HepG2 (cell line): ENCODE data around the gene IL17C. TPM values are rescaled to one million over a fixed set of nuclear protein-coding genes. Genes with fewer than 3 reads are reported as not detected.

Experiments used
- ATAC-seq: fragments of 200-7000 bp; cut with Tn5 transposase; 3 replicates; pipeline ENCODE4 v1.9.1; 2020; ENCODE audit warnings: mild to moderate bottlenecking, moderate library complexity
- BruUV-seq: library from RNA; stranded (reverse); fragments of 400-500 nt; replicated peaks from 2 replicates; lab custom pipeline; 2021; lab: Mats Ljungman, UMichigan
- CTCF ChIA-PET: fragments of 300-600 bp; formaldehyde crosslinking; extraction: SDS; loops from one replicate; lab custom pipeline; 2021; ENCODE audit warnings: low total read pairs, inconsistent platforms, low intra/inter-chr PET ratio; lab: Yijun Ruan, JAX
- POLR2A ChIA-PET: fragments of 350-600 bp; sonication (Branson Sonifier 250); formaldehyde crosslinking; loops from one replicate; lab custom pipeline; 2020; ENCODE audit warnings: antibody characterized with exemption, inconsistent platforms; lab: Yijun Ruan, JAX
- DNase-seq: peaks from one replicate; pipeline ENCODE4 v3.0.0-alpha.2; 2015; ENCODE audit warnings: low spot score
- FAIRE-seq: peaks from 3 replicates; lab custom pipeline; 2011; peaks lifted over from hg19 to GRCh38; lab: Jason Lieb, UNC
- H2AFZ ChIP-seq: one replicate; pipeline ENCODE4 v1.6.1; 2011; ENCODE audit warnings: low read length, inconsistent platforms
- H3K27ac ChIP-seq: fragments of 300-600 bp; 3 replicates; pipeline ENCODE4 v1.8.0; 2011; ENCODE audit warnings: mixed run types, mild to moderate bottlenecking, mixed read lengths, low read length, inconsistent platforms; ENCODE audit not compliant: insufficient read depth; ENCODE audit errors: extremely low read length
- H3K27me3 ChIP-seq, 2 experiments: fragments of 200-600 bp in 1 of 2; 2 replicates in 1 of 2; 3 replicates in 1 of 2; pipeline versions ENCODE4 v1.6.0 to v1.8.0; 2011; ENCODE audit warnings: low read length in 2 of 2, mild to moderate bottlenecking in 2 of 2, moderate library complexity in 2 of 2, inconsistent platforms in 1 of 2; ENCODE audit not compliant: insufficient read depth in 2 of 2, control insufficient read depth in 1 of 2
- H3K36me3 ChIP-seq, 2 experiments: fragments of 200-600 bp in 1 of 2; replicated peaks in 1 of 2; 2 replicates in 1 of 2; 3 replicates in 1 of 2; pipeline versions ENCODE4 v1.5.1 to v1.8.0; 2011; ENCODE audit warnings: low read length in 2 of 2, inconsistent platforms in 1 of 2; ENCODE audit not compliant: insufficient read depth in 2 of 2, control insufficient read depth in 1 of 2
- H3K4me1 ChIP-seq: 2 replicates; pipeline ENCODE4 v1.5.1; 2012; ENCODE audit warnings: low read length, inconsistent platforms; ENCODE audit not compliant: insufficient read depth
- H3K4me2 ChIP-seq: 2 replicates; pipeline ENCODE4 v1.6.0; 2011; ENCODE audit warnings: low read depth, low read length, inconsistent platforms
- H3K4me3 ChIP-seq, 3 experiments: fragments of 200-600 bp in 1 of 3; sonication (generic), shearing (Covaris generic) in 1 of 3; replicated peaks in 1 of 3; 2 replicates each; pipeline ENCODE4 v1.5.1; 2011 to 2016; ENCODE audit warnings: low read length in 3 of 3, inconsistent platforms in 2 of 3, low read depth in 2 of 3, mild to moderate bottlenecking in 2 of 3, control low read depth in 1 of 3, mixed read lengths in 1 of 3; ENCODE audit not compliant: insufficient read depth in 1 of 3
- H3K79me2 ChIP-seq: one replicate; pipeline ENCODE4 v1.6.1; 2011; ENCODE audit warnings: low read length, inconsistent platforms; ENCODE audit not compliant: insufficient read depth
- H3K9ac ChIP-seq: 2 replicates; pipeline ENCODE4 v1.6.0; 2011; ENCODE audit warnings: mild to moderate bottlenecking, low read depth, low read length, inconsistent platforms; ENCODE audit not compliant: insufficient read depth
- H3K9me3 ChIP-seq: 2 replicates; pipeline ENCODE4 v1.5.1; 2012; ENCODE audit warnings: mild to moderate bottlenecking, low read length
- H4K20me1 ChIP-seq: 2 replicates; pipeline ENCODE4 v1.6.0; 2011; ENCODE audit warnings: inconsistent platforms, mild to moderate bottlenecking, low read length, moderate library complexity; ENCODE audit not compliant: insufficient read depth
- AGO1 ChIP-seq: fragments of 200-400 bp; formaldehyde crosslinking; IDR thresholded peaks from 2 replicates; pipeline ENCODE4 v1.6.1; 2017; ENCODE audit warnings: mild to moderate bottlenecking, low read depth, low read length, moderate library complexity; ENCODE audit not compliant: poor library complexity, severe bottlenecking
- ATF7-NPFF ChIP-seq: sonication (generic); formaldehyde crosslinking; IDR thresholded peaks from 2 replicates; pipeline ENCODE4 v1.8.1; 2023; ENCODE audit warnings: mild to moderate bottlenecking, low read depth, missing genetic modification reagents, moderate library complexity
- CERS6 ChIP-seq: sonication (generic); formaldehyde crosslinking; IDR thresholded peaks from 2 replicates; pipeline ENCODE4 v1.5.0; 2020; ENCODE audit warnings: missing genetic modification reagents
- ETS1 ChIP-seq: sonication (generic); formaldehyde crosslinking; IDR thresholded peaks from 2 replicates; pipeline ENCODE4 v1.4.0; 2020; ENCODE audit warnings: missing genetic modification reagents
- ETV5 ChIP-seq: IDR thresholded peaks from 2 replicates; pipeline ENCODE4 v1.6.1; 2018; ENCODE audit warnings: missing biosample characterization, missing genetic modification reagents, inconsistent platforms, borderline replicate concordance
- FOXK1 ChIP-seq: sonication (generic); formaldehyde crosslinking; IDR thresholded peaks from 2 replicates; pipeline ENCODE4 v1.4.0; 2020; ENCODE audit warnings: low read depth, missing genetic modification reagents, borderline replicate concordance
- KDM5A ChIP-seq: fragments of 200-600 bp; sonication (generic); IDR thresholded peaks from 2 replicates; pipeline ENCODE4 v1.7.0; 2018; ENCODE audit warnings: antibody characterized with exemption, mild to moderate bottlenecking, low read length, borderline replicate concordance
- KDM5B ChIP-seq: sonication (generic); formaldehyde crosslinking; IDR thresholded peaks from 2 replicates; pipeline ENCODE4 v1.4.0; 2020; ENCODE audit warnings: missing genetic modification reagents, mild to moderate bottlenecking, borderline replicate concordance
- MTF2 ChIP-seq: sonication (generic); formaldehyde crosslinking; IDR thresholded peaks from 2 replicates; pipeline ENCODE4 v1.5.0; 2020; ENCODE audit warnings: missing genetic modification reagents, borderline replicate concordance
- NFKBIZ ChIP-seq: IDR thresholded peaks from 2 replicates; pipeline ENCODE4 v1.6.1; 2018; ENCODE audit warnings: missing genetic modification reagents, missing compliant biosample characterization
- NKX3-1 ChIP-seq: sonication (generic); formaldehyde crosslinking; IDR thresholded peaks from 2 replicates; pipeline ENCODE4 v1.5.0; 2020; ENCODE audit warnings: missing genetic modification reagents
- SMC3 ChIP-seq: IDR thresholded peaks from 2 replicates; pipeline ENCODE4 v1.6.1; 2011; ENCODE audit warnings: low read length, improper control_type of control experiment
- ZNF556 ChIP-seq: sonication (generic); formaldehyde crosslinking; IDR thresholded peaks from 2 replicates; pipeline ENCODE4 v1.4.0; 2020; ENCODE audit warnings: mild to moderate bottlenecking, missing genetic modification reagents, borderline replicate concordance
- ZNF563 ChIP-seq: sonication (generic); formaldehyde crosslinking; IDR thresholded peaks from 2 replicates; pipeline ENCODE4 v1.8.0; 2022; ENCODE audit warnings: mild to moderate bottlenecking, moderate library complexity, missing genetic modification reagents
- ZNF784 ChIP-seq: sonication (generic); formaldehyde crosslinking; IDR thresholded peaks from 2 replicates; pipeline ENCODE4 v1.5.1; 2020; ENCODE audit warnings: missing genetic modification reagents, mild to moderate bottlenecking, borderline replicate concordance
- ZNF800 ChIP-seq: sonication (generic); formaldehyde crosslinking; IDR thresholded peaks from 2 replicates; pipeline ENCODE4 v1.4.0; 2020; ENCODE audit warnings: missing genetic modification reagents
- WGBS: methylation state at CpG from one replicate; pipeline ENCODE4 v1.1.6; 2017; ENCODE audit warnings: low lambda C conversion rate; 5-methylcytosine and 5-hydroxymethylcytosine counted together
- in situ Hi-C: cut with HindIII; loops from 2 replicates; pipeline ENCODE4 v1.10.0; 2017; ENCODE audit warnings: low pct_unique_long_range_greater_than_20kb; ENCODE audit not compliant: extremely low pct_ligation_motif_present
- intact Hi-C: fragments of 100-400 bp; cut with micrococcal nuclease; formaldehyde crosslinking; loops from one replicate; pipeline ENCODE4 v1.10.0; 2022; ENCODE audit not compliant: unreplicated experiment
- polyA plus RNA-seq, 8 experiments: library from polyadenylated mRNA; depleted of rRNA in 3 of 8; stranded (reverse) in 7 of 8; unstranded in 1 of 8; fragments of >200 nt; fragmentation: Illumina TruSeq in 4 of 8; extraction: Trizol in 4 of 8; gene quantifications; 2 replicates each; pipeline versions ENCODE4 v1.2.1 to v1.2.3, GENCODE V29; 2011 to 2016; ENCODE audit warnings: low read depth in 4 of 8, missing spikeins in 1 of 8, mixed read lengths in 1 of 8; ENCODE audit not compliant: insufficient read depth in 1 of 8
- total RNA-seq, 5 experiments: library from RNA; depleted of rRNA; stranded (reverse); fragments of >200 nt; fragmentation: Illumina TruSeq; extraction: Trizol; gene quantifications; 2 replicates each; pipeline ENCODE4 v1.2.3, GENCODE V29; 2016; ENCODE audit warnings: low read depth in 1 of 5

IL17C gene
- total and polyA plus RNA-seq, 2 of the 13 experiments (the other 11 are each of a cell fraction or from before 2014, with no cell fraction given) = not detected

- H3K27ac ChIP-seq = no peak overlapping the region
- ChIA-PET CTCF (no interaction called here), POLR2A (interaction anchor here (1.4 kb wide), 2 partner anchors 10 to 23 kb away, joined by 4 to 8 read pairs; partner anchors contain the start of gene MVD)
- H2AFZ ChIP-seq = no peak overlapping the region
- H3K79me2 ChIP-seq = no peaks in the 10 kb centered on the region
- BruUV-seq = no TSS peak
- H3K36me3 ChIP-seq = peaks cover 0 to 5% of the 10 kb centered on the region in 2 experiments; a peak in 1 of 5 replicates
- 1% methylated on average over 16 of the region's 45 CpGs for WGBS
- intact Hi-C loops = no loop called here
- peaks cover 28% of the 10 kb centered on the region for H3K4me1 ChIP-seq
- no peak for FAIRE-seq
- in situ Hi-C loops = no loop called here
- peak; percentile 74 for ATAC-seq
- H3K4me3 ChIP-seq = peak overlapping the region; percentile 17 to 67 (median 44)
- peak overlapping the region; percentile 82 for H3K4me2 ChIP-seq
- H3K9ac ChIP-seq = peak overlapping the region; percentile 4; the same call in 1 of the 2 replicates
- no peak for DNase-seq
- H3K9me3 ChIP-seq = no peaks in the 10 kb centered on the region
- H4K20me1 ChIP-seq = peaks cover 3% of the 10 kb centered on the region; the same call in 1 of the 2 replicates
- H3K27me3 ChIP-seq = peaks cover 17 to 39% of the 10 kb centered on the region in 2 experiments; a peak in 4 of 5 replicates
- TF ChIP-seq SMC3 (no peak), KDM5B (CRISPR knock-in tag) (0 out of 2 replicates have a peak, but pooled peaks have one; percentile 15), KDM5A (no peak), ZNF800 (CRISPR knock-in tag) (peak; percentile 68), ZNF556 (CRISPR knock-in tag) (0 out of 2 replicates have a peak, but pooled peaks have one; percentile 69), MTF2 (CRISPR knock-in tag) (peak; percentile 90; the same call in 1 of the 2 replicates), ZNF563 (CRISPR knock-in tag) (peak; percentile 49; the same call in 1 of the 2 replicates), ZNF784 (CRISPR knock-in tag) (no peak), ETV5 (CRISPR knock-in tag) (no peak), ETS1 (CRISPR knock-in tag) (no peak), NKX3-1 (CRISPR knock-in tag) (no peak), AGO1 (peak; percentile 23), FOXK1 (CRISPR knock-in tag) (no peak), NFKBIZ (CRISPR knock-in tag) (no peak), CERS6 (CRISPR knock-in tag) (no peak), ATF7-NPFF (CRISPR knock-in tag) (no peak)
Measured at GRCh38 chr16:88639231-88640038, 1.1 kb downstream of the IL17C start.
